Measurements from ENCODE around the gene E4F1.

DNA sequence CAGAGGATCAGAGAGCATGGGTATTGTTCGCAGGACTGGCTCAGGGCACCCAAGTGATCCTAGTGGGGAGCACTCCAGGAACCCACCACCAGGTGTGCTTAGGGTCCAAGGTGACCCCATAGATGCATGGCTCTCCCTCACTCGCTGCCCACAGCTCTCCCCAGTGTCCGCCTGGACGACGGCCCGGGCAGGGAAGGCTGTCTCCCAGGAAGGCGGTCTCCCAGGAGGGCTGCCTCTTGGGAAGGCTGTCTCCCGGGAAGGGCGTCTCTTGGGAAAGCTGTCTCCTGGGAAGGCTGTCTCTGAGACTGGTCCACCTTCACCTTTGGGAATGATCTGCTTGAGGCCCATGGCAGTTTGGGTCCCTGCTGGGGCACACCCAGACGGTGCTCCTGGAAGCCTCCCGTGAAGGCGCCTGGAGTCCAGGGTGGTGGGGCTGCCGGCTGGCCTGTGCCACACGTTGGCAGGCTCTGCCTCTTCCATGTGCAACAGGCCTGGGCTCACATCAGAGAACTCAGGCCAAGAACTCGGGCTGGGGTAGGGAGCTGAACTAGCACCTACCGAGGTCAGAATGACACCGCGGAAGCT is 23.0 kb downstream of the E4F1 start:
- TF ChIP-seq, protein P1, sequence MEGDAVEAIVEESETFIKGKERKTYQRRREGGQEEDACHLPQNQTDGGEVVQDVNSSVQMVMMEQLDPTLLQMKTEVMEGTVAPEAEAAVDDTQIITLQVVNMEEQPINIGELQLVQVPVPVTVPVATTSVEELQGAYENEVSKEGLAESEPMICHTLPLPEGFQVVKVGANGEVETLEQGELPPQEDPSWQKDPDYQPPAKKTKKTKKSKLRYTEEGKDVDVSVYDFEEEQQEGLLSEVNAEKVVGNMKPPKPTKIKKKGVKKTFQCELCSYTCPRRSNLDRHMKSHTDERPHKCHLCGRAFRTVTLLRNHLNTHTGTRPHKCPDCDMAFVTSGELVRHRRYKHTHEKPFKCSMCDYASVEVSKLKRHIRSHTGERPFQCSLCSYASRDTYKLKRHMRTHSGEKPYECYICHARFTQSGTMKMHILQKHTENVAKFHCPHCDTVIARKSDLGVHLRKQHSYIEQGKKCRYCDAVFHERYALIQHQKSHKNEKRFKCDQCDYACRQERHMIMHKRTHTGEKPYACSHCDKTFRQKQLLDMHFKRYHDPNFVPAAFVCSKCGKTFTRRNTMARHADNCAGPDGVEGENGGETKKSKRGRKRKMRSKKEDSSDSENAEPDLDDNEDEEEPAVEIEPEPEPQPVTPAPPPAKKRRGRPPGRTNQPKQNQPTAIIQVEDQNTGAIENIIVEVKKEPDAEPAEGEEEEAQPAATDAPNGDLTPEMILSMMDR (IDR thresholded peaks at IDR 0.05; ENCODE audit: low read depth, low read length), result no peak
- TF ChIP-seq MYC (IDR thresholded peaks at IDR 0.05; ENCODE audit: low read depth, low read length) (no peak), POLR2A (IDR thresholded peaks at IDR 0.05; ENCODE audit: extremely low read depth, insufficient read length) (no peak)

Data from NB4 (cell line).